ENCODE data around the gene DIPK1B.
"Not testable (repeated sequence)": the region's sequence is repeated elsewhere in the genome, so short reads cannot be mapped to it uniquely, and the experiment has no call there.

DIPK1B gene

GRCh38 chr9:136754059-136754572 lies 41.7 kb downstream of the DIPK1B start:
- no peak for DNase-seq (ENCODE audit: low spot score)

DNA sequence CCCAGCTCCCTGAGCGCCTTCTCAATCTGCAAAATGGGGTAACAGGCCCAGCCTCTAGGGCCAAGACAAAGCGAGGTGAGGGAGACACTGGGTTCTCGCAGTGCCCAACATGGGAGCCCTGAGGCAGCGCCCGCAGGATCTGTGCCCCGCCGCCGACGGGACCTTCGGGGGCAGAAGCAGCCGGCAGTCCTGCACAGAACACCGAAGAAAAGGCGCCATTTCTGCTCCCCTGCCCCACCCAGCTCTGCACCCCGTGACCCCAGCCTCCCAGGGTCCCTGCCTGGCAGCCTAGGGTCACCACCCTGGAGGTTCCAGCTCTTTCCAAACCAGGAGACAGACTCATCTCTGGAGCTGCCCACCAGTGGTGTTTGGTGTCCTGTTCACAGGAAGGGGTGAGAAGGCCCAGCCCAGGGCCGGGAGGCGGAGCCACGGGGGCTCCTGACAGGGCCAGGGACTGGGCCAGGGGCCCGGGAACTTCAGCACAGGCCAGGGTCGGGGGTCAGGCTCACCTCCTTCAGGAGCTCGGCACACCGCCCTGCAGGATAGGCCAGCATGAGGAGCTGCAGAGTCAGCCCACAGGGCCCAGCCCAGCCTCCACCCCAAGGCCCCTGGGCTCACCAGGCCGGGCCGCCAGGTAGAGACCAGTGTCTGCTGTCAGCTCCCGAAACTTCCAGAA lies 42.4 kb downstream of the DIPK1B start:
- DNase-seq (ENCODE audit: low spot score): no peak

- not testable (repeated sequence) for DNase-seq (ENCODE audit: low spot score)
These were observed 43.1 kb downstream of the DIPK1B start for GRCh38 chr9:136755302-136756133.

- DNase-seq (ENCODE audit: low spot score): no peak
These were observed 43.7 kb downstream of the DIPK1B start for GRCh38 chr9:136756134-136756438.

- DNase-seq (ENCODE audit: low spot score): no peak
These were observed 44.5 kb downstream of the DIPK1B start for GRCh38 chr9:136756836-136757235.

GRCh38 chr9:136757328-136757727 lies 45.0 kb downstream of the DIPK1B start:
- no peak for DNase-seq (ENCODE audit: low spot score)

GRCh38 chr9:136757751-136758140 lies 45.4 kb downstream of the DIPK1B start:
- no peak for DNase-seq (ENCODE audit: low spot score)

GRCh38 chr9:136759001-136759400 lies 46.6 kb downstream of the DIPK1B start:
- no peak for DNase-seq (ENCODE audit: low spot score)

DNA sequence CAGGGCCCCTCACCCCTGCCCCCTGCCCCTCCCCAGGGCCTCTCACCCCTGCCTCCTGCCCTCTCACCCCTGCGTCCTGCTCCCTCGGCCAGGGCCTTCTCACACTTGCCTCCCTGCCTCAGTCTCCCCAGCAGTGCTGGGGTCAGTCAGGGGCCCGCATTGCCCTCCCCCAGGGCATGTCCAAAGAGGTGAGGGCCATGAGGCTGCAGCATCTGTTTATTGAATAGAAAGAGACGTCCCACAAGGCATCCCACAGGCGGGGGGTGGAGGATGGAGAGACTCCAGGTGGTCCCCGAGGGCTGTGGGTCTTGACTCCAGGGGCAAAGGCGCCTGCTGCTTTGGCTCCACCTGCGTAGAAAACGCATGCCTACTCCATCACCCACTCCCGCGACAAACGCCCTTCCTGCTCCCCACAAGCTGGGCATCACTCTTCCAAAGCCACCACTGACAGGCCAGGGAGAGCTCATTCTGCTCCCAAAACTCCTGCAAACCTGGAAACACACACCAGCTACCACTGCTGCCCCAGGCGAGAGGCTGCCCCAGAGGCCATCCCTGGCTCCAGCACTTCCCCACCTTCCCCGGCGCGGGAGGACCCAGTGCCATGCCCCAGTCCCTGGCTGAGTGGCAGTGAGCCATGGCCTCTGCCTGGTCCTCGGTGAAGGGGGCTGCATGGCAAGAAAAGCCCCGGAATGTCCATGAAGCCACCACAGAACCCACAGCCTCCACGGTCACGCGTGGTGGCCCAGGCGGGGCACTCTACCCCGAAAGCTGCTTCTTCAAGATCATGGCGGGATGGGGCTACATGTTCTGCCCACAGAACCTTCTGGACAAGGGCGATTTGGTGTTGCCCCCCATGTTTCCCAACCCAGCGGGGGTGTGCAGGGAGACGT lies 47.3 kb downstream of the DIPK1B start:
- DNase-seq (ENCODE audit: low spot score): no peak

DNA sequence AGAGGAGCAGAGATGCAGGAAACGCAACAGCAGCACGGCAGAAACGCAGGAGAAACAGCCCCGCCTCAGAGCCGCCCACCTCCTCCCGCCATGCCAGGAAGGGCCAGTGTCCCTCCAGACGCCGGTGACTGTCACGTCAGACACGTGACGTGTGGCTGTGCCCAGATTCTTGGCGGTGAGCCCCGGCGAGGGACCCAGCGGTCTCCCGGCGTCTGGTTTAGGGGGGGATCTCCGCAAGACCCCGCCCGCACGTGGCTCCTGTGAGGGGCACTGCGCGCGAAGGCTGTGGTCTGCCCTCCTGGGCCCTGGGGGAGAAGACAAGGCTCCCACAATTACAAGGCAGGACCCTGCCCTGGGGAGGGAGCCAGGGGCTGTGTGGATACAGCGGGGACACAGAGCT lies 48.1 kb downstream of the DIPK1B start:
- no peak for DNase-seq (ENCODE audit: low spot score)

DNA sequence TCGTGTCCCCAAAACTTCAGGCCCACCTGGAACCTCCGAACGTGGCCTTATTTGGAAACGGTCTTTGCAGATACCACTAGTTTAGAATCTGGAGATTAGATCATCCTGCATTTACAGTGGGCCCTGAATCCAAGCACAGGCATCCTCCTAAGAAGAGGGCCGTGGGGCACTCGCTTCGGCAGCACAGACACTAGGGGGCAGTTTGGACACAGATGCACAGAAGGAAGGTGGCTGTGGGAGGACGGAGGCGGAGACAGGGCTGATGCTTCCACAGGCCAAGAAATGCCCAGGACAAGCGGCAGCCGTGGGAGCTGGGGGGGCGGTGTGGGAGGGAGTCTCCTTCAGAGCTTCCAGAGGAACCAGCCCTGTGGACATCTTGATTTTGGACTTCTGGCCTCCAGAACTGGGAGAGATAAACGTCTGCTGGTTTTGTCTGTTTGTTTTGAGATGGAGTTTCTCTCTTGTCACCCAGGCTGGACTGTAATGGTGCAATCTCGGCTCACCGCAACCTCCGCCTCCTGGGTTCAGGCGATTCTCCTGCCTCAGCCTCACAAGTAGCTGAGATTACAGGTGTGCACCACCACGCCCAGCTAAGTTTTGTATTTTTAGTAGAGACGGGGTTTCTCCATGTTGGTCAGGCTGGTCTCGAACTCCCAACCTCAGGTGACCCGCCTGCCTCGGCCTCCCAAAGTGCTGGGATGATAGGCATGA lies 48.6 kb downstream of the DIPK1B start:
- DNase-seq (ENCODE audit: low spot score): peak; percentile 83

DNA sequence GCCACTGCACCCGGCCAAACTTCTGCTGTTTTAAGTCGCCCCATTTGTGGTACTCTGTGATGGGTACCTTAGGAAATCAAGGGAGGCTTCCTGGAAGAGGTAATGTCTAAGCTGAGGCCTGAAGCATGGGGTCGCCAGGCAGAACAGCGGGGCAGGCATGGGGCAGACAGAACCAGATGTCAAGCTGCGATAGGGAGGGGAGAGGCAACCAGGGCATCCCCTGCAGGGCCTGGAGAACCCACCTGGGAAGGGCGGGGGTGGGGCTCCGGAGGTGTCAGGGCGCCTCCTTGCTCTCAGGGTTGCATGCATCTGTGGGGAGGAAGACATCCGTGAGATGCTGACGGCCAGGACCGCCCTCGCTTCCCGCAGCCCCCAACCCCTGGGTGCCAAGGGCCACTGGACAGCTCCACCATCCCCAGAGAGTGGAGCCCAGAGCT lies 49.2 kb downstream of the DIPK1B start:
- no peak for DNase-seq (ENCODE audit: low spot score)

GRCh38 chr9:136762221-136762691 lies 49.9 kb downstream of the DIPK1B start:
- no peak for DNase-seq (ENCODE audit: low spot score)

DNA sequence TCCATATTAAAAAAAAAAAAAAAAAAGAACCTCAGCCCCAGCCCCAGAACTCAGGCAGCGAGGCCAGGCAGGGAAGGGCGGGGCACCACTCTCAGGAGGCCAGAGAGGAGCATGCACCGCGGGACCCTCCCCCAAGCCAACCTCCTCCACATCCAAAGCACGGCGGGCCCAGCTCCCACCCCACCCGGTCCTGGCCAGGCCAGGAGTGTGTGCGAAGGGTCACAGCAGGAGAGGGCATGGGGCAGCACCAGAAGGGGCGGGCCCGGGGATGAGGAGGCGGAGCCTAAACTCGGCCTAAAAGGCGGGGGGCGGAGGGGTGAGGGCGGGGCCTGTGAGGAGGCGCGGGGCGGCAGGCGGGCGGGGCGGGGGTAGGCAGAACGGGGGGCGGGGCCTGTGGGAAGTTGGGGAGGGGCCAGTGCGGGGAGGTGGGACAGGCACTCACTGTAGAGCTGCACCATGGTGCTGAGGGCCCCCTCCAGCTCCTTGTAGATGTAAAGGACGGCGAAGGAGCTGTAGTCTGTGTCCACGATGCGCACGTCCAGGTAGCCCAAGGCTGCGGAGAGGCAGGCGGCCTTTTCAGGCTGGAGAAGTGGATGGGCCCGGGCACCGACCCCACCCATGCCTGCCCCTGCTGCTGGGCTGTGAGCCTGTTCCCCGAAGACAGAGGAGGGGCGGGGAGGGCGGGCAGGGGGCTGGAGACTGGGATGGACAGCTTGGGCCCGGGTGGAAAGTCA lies 50.7 kb downstream of the DIPK1B start:
- peak; percentile 47 for DNase-seq (ENCODE audit: low spot score)

DNA sequence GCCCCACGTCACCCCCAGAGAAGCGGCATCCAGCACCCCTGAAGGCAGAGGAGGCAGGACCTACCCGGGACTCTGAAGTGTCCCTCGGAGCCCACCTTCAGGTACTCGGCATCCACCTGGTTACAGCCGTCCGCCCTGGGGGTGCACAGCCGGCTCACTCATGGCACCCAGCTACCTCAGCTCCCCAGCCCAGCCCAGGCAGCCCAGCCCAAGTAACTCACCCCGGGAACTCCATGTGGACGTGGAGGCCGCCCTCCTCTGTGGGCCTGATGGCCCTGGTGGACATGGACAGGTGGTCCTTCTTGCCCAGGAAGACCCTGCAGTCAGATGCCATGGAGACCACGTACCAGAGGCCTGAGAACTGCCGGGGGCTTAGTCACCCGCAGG lies 51.3 kb downstream of the DIPK1B start:
- no peak for DNase-seq (ENCODE audit: low spot score)

DNA sequence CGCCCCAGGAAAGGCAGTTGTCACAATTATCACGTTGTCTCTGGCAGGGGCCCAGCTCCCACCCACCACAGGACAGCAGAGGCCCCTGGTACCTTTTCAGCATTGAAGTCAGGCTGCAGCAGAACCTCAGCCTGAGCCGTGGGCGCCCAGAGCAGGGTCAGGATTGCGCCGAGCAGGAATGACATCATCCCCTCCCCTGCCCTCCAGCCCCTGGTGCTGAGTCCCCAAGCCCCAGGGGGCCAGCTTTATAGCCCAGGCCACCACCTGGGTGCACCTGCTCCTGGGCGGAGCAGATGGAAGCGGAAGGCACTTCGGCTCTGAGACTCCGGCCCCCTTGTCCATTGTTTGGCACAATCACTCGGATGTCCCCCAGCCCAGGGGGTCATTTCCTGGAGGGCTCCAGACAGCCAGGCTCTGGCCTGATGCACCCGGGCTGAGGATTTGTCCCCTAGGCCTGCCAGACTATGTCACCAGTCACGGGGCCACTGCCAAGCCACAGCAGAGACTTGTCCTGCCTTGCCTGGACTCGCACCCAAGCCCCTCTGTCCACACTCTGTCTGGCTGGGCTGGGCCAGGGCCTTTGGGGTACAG lies 52.0 kb downstream of the DIPK1B start, which contains the start of gene LCN15:
LCN15 (minus strand) TSS at position 218 of the 591 bp plus-strand sequence; CDS start at position 188, 30 bp downstream.
- DNase-seq (ENCODE audit: low spot score): no peak

GRCh38 chr9:136765041-136765440 lies 52.7 kb downstream of the DIPK1B start:
- no peak for DNase-seq (ENCODE audit: low spot score)

- not testable (repeated sequence) for DNase-seq (ENCODE audit: low spot score)
These were observed 53.5 kb downstream of the DIPK1B start for GRCh38 chr9:136765745-136766409.

GRCh38 chr9:136766410-136767120 lies 54.2 kb downstream of the DIPK1B start:
- DNase-seq (ENCODE audit: low spot score): not testable (repeated sequence)

All from GM03348 (cell line).